ENCODE data around the gene TBC1D20. TPM values are rescaled to one million over a fixed set of nuclear protein-coding genes. Genes with fewer than 3 reads are reported as not detected.

The TBC1D20 gene
- total RNA-seq, 1 experiment from 2014 or later = 35.8 TPM

GRCh38 chr20:417801-418342 lies 44.5 kb downstream of the TBC1D20 start:
- no peak for TF ChIP-seq CTCF (IDR thresholded peaks at IDR 0.05; ENCODE audit: insufficient read depth in 1 of 2, low read depth in 1 of 2, low read length in 1 of 2, severe bottlenecking in 1 of 2, unreplicated experiment in 1 of 2)
- H3K27me3 ChIP-seq (replicated peaks; ENCODE audit: control insufficient read depth, insufficient read depth, low read length) = no peaks in the 10 kb centered on the region
- Mint-ChIP-seq H3K4me3 (ENCODE audit: unreplicated experiment) (no peak overlapping the region), H3K9me3 (ENCODE audit: unreplicated experiment) (no peaks in the 10 kb centered on the region), H3K27ac (ENCODE audit: unreplicated experiment) (no peak overlapping the region), H3K27me3 (ENCODE audit: insufficient read depth, unreplicated experiment) (no peaks in the 10 kb centered on the region), H3K36me3 (ENCODE audit: insufficient read depth, unreplicated experiment) (peaks cover 60% of the 10 kb centered on the region), H3K4me1 (ENCODE audit: low read depth, unreplicated experiment) (no peaks in the 10 kb centered on the region)
- intact Hi-C loops (cut with micrococcal nuclease; ENCODE audit: unreplicated experiment) = no loop called here
- no peaks in the 10 kb centered on the region for H3K4me1 ChIP-seq
- no peak overlapping the region for H3K4me3 ChIP-seq (ENCODE audit: low read depth, low read length)
- no TSS peak for BruUV-seq (replicated peaks)
- DNase-seq = no peak
- H3K36me3 ChIP-seq (ENCODE audit: control insufficient read depth, insufficient read depth, low read length) = peaks cover 1% of the 10 kb centered on the region; the same call in 1 of the 2 replicates
- POLR2A ChIA-PET = no interaction called here
- no peaks in the 10 kb centered on the region for H3K9me3 ChIP-seq
- CTCF ChIA-PET = no interaction called here

GRCh38 chr20:416950-417800 lies 45.2 kb downstream of the TBC1D20 start:
- BruUV-seq (replicated peaks) = no TSS peak
- Histone ChIP-seq H3K4me1 (no peaks in the 10 kb centered on the region), H3K27me3 (replicated peaks; ENCODE audit: control insufficient read depth, insufficient read depth, low read length) (no peaks in the 10 kb centered on the region), H3K36me3 (ENCODE audit: control insufficient read depth, insufficient read depth, low read length) (no peaks in the 10 kb centered on the region; the same call in 1 of the 2 replicates), H3K4me3 (ENCODE audit: low read depth, low read length) (no peak overlapping the region), H3K9me3 (no peaks in the 10 kb centered on the region)
- TF ChIP-seq CTCF (IDR thresholded peaks at IDR 0.05; ENCODE audit: insufficient read depth in 1 of 2, low read depth in 1 of 2, low read length in 1 of 2, severe bottlenecking in 1 of 2, unreplicated experiment in 1 of 2) = no peak
- Mint-ChIP-seq H3K4me1 (ENCODE audit: low read depth, unreplicated experiment) (no peaks in the 10 kb centered on the region), H3K27me3 (ENCODE audit: insufficient read depth, unreplicated experiment) (no peaks in the 10 kb centered on the region), H3K36me3 (ENCODE audit: insufficient read depth, unreplicated experiment) (peaks cover 60% of the 10 kb centered on the region), H3K4me3 (ENCODE audit: unreplicated experiment) (no peak overlapping the region), H3K9me3 (ENCODE audit: unreplicated experiment) (no peaks in the 10 kb centered on the region), H3K27ac (ENCODE audit: unreplicated experiment) (no peak overlapping the region)
- no peak for DNase-seq
- intact Hi-C loops (cut with micrococcal nuclease; ENCODE audit: unreplicated experiment) = no loop called here
- CTCF ChIA-PET = no interaction called here
- POLR2A ChIA-PET = no interaction called here

- DNase-seq = no peak
- Mint-ChIP-seq H3K4me1 (ENCODE audit: low read depth, unreplicated experiment) (no peaks in the 10 kb centered on the region), H3K27me3 (ENCODE audit: insufficient read depth, unreplicated experiment) (no peaks in the 10 kb centered on the region), H3K4me3 (ENCODE audit: unreplicated experiment) (no peak overlapping the region), H3K36me3 (ENCODE audit: insufficient read depth, unreplicated experiment) (peaks cover 59% of the 10 kb centered on the region), H3K9me3 (ENCODE audit: unreplicated experiment) (no peaks in the 10 kb centered on the region), H3K27ac (ENCODE audit: unreplicated experiment) (peak overlapping the region; percentile 20)
- ChIA-PET CTCF (no interaction called here), POLR2A (no interaction called here)
- Histone ChIP-seq H3K9me3 (no peaks in the 10 kb centered on the region), H3K4me3 (ENCODE audit: low read depth, low read length) (no peak overlapping the region), H3K27me3 (replicated peaks; ENCODE audit: control insufficient read depth, insufficient read depth, low read length) (no peaks in the 10 kb centered on the region), H3K36me3 (ENCODE audit: control insufficient read depth, insufficient read depth, low read length) (no peaks in the 10 kb centered on the region; the same call in 1 of the 2 replicates), H3K4me1 (no peaks in the 10 kb centered on the region)
- intact Hi-C loops (cut with micrococcal nuclease; ENCODE audit: unreplicated experiment) = no loop called here
- no peak for TF ChIP-seq CTCF (IDR thresholded peaks at IDR 0.05; ENCODE audit: insufficient read depth in 1 of 2, low read depth in 1 of 2, low read length in 1 of 2, severe bottlenecking in 1 of 2, unreplicated experiment in 1 of 2)
- no TSS peak for BruUV-seq (replicated peaks)
Observed at GRCh38 chr20:415820-416322, 46.5 kb downstream of the TBC1D20 start.

Data from Caco-2 (cell line).